NCI-H1105 treated with DMSO at 0.1 percent for 48 hours (cell line): ENCODE results near the gene NR2F1.
A peak's percentile ranks its signal among the peaks of the same experiment; 100 is the strongest.

ENCODE experiments used
- DNase-seq: peaks from one replicate; lab custom pipeline; 2025; lab: John Stamatoyannopoulos, UW

The NR2F1 gene

DNA sequence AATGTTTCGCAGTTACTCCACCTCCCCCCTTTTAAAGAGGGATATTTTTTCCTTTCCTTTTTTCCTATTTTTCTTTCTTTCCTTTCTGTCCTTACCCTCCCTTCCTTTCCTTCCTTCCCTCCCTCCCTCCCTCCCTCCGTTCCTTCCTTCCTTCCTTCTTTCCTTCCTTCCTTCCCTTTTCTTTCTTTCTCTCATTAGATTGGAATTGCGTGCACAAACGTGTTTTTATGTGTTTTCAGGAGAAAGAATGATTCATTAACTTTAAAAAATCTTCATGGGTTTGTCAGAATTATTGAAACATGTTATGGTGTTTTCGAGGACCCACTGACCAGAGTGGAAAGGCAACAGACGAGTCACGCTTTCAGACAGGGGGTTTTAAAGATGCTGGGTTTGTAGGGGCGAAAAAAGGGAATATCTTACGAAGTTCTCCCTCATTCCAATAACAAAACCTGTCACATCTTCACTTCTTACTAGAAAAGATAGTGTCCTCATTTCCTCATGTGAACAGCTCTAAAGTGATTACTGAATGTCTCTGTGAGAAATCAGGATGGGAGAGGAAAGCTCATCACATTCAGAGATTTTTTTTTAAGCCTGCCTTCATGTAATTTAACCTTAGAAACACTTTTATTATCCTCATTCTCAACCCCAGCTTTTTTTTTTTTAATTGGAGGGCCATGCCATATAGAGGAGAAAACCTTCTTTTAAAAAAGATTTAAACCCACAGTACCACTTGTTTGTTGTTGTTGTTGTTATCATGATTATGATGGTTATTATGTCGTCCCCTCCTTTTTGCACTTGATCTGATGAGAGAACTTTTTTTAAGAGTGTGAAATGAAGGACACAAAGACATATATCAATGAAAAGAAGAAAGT lies 21.9 kb downstream of the NR2F1 start:
- no peak for DNase-seq

DNA sequence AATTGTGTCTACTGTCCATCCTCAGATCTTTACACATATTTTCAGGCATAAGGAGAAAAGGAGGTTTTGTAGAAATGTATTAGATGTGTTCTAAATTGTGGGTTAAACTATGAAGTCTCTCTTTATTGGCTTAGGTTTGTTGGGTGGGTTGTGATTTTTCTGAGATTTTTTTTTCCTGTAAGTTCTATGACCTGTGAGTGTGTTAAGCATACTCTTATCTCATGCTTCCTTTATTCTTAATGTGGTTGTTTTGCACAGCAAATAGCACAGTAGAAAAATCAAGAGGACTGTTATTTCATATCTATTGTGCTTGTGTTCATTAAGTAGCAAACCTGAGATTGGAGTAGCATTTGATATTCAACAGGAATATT lies 23.3 kb downstream of the NR2F1 start:
- DNase-seq, result no peak

DNA sequence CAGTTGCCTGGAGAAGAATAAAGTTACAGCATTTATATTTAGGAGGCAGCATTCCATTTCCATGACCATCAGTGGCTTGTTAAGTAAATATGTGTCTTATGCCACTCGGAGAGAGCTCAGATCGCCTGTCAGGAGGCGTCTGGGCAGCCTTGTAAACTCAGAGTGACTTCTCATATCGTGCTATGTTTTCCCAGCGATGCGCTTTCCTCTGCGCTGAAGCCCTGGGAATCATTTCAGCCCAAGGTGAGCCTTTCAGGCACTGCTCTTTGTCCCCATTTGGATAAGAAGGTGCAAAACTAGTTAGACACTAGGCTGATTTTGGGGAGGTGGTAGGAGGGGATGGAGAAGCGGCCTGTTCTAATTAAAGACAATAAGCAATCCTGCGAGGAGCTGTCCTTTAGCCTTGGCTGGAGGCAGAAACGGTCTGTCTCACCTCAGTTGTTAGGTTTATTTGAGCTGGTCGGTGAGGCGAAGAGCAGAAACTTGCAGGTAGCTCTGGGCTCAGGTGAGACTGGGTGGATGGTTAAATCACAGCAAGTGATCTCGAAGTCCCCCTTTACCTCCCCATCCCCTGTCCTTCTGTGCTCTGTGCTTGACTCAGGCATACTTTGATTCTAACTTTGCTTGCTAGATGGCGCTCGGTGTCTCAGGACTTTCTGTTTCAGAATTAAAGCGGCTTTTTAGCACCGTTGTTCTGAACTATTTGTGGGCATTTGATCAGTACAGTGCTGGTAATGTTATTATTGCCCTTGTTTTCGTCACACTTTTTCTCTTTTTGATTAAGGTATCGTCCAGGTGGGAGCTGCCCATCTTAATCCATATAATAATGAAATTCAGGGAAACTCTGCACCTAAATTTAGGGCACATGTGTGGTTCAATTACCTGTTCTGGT lies 24.6 kb downstream of the NR2F1 start:
- DNase-seq, result no peak

DNA sequence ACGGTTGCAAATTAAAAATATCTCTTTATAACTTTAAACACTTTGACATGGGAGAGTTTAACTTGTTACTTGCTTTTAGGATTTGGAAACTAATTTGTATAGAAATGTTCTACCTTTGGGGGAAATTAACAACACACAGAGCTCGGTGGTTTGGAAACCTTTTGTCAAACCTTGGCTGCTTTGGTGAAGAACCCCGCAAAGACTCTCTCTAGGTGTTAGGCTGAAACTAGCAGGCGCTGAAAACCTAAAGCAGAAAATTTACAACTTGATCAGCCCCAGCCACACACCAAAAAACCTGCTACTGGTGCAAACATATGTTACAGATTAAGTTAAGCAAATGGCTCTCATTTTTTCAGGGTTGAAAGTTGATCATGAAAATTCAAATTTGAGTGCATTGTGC lies 25.8 kb downstream of the NR2F1 start:
- DNase-seq, result no peak

DNA sequence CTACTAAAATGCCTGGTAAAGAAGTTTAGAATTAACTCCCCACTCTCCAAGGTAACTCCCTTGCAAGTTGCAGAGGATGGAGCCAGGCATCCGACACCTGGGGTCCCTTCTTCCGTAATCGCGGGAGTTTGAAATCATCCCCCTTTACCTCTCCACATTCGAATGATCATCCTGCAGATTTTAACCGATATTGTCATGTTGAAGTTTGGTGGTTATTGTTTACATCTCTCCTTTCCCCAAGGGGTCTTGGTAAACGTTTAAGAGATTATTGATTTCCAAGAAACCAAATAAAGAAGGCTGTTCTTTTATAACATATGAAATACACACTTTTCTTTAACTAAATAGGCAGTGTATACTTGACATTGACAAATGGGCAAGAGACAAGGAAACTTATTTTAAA lies 26.7 kb downstream of the NR2F1 start:
- no peak for DNase-seq

GRCh38 chr5:93610581-93611272 lies 27.7 kb downstream of the NR2F1 start:
- DNase-seq, result no peak

DNA sequence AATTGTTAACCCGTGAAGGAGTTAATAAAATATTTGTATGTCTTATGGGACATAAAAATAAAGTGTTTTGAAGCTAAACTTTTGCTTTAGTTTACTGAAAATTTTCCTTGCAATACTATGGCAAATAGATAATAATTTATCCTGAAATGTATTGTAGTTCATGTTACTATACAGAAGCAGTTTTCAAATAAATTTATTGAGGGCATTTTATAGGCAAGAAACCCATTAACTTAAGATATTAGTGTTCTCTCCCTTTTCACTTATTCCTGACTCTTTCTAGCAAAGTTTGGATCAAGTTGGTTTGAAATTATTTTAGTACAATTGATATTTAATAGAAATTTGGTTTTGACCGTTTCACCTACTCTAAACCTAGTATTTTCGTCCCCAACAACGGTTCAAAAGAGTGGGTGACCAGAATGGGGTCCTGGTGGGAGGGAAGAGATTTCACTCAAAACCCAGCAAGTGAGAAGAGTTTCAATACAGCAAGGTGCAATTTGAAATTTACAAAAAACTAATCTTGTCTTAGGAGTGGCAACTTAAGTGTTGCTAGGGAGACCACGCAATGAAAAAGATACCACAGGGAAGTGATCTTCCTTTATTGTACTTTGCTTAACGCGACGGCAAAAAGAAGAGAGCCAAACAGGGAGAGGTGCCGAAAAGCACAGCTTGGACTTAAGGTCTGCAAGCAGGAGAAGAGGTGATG lies 28.4 kb downstream of the NR2F1 start:
- DNase-seq, result no peak

- DNase-seq, result peak; percentile 10
These were observed 29.2 kb downstream of the NR2F1 start for GRCh38 chr5:93611976-93612854.

DNA sequence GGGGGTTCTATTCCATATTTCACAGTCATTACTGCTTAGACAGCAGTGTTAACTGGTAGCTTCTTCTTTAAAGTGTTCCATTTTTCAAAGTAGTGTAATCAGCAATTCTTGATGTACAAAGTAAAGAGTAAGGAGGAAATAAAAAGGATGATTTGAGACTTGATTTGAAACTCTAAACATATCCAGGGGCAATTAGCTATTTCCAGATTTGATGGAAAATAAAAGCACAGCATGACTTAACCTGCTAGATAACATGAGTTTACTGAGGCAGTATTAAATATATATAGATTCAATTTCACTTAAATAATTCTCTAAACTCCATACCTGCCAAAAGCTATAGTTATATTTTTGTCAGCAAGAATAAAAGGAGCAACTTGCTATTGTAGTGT lies 29.8 kb downstream of the NR2F1 start:
- DNase-seq, result no peak

DNA sequence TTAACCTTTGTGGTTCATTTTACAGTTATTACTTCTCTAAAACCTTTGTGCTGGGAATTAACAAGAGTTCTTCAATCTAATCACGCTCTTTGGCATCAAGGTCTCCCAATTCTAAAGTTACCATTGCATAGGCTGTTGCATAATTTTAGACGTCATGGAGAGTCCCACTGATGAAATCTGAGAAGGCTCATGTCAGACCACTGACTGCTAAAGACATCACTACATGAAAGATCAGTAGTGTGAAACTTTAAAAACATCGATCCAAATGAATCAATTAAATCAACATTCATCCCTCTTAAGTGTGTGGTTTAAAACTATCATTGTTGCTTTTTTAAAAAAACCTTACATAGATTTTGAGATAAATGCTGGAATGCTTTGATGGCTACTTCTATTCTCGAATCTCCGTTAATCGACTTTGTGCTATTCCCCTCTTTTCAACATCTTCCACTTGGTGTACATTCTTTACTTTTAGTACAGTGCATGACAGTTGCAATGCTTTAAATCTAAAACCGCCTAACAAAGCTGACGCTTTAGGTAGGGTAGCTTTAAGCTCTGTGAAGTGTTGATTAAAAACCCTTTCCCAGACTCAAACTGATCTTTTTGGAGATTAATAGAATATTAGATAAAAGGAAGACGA lies 33.6 kb downstream of the NR2F1 start:
- no peak for DNase-seq

DNA sequence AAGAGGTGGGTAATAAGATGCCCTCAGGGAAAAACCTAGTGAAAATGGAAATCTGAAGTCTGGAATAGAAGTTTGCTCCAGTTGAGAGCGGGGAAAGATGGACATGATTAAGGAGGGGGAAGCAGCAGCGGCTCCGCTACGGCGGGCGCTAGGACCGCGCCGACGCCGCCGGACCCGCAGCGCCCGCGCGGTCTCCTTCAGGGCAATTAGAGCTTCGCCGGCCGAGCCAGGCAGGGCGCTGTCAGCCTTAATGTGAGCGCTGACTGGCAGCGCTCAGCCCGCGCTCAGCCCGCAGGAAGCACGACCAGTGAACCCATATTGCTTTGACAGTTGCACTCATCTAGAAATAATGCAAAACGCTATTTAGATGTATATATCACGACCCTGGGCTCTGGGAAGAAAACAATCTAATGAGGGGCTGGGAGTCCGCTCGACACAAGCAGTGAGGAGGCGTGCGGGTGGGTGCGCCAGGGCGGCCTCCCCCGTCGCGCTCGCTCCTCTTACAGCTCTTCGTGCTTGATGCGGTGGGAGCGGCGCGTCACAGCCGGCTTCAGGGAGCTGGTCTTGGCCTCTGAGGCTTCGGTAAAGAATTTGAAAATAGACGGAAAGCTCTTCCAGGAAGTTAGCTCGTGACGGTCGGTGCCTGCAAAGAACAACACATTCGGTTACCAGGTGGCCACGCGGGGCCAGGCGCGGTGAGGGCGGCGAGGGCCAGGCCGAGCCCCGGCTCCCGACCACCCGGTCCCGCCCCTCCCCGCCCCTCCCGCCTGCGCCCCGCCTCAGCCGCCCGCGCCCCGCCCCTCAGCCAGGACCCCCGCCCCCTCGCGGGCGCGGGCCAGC lies 37.7 kb downstream of the NR2F1 start:
- peak; percentile 65 for DNase-seq

DNA sequence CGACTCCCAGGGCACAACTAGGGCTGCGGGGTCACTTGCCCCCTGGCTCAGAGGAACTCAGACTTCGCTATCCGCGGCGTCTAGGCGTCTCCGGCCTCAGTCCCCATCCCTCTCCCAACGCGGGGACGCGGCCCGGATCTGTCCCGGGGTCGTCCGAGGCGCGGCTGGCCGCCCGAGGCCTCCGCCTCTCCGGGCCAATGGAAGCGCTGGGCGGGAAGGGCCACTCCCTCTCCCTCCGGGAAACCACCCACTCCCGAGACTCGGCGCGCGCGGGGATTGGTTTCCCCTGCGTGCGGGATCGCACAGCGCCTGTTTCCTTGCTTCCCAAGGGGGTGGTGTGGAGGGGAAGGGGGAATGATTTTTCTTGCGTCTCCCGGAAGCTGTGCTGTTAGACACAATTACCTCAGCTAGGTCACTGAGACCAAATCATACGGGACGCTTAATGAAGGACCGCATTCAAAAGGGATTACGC lies 38.3 kb downstream of the NR2F1 start:
- peak; percentile 58 for DNase-seq

- peak; percentile 17 for DNase-seq
These were observed 39.3 kb downstream of the NR2F1 start for GRCh38 chr5:93622240-93622885.

- no peak for DNase-seq
These were observed 40.1 kb downstream of the NR2F1 start for GRCh38 chr5:93623153-93623552.

DNA sequence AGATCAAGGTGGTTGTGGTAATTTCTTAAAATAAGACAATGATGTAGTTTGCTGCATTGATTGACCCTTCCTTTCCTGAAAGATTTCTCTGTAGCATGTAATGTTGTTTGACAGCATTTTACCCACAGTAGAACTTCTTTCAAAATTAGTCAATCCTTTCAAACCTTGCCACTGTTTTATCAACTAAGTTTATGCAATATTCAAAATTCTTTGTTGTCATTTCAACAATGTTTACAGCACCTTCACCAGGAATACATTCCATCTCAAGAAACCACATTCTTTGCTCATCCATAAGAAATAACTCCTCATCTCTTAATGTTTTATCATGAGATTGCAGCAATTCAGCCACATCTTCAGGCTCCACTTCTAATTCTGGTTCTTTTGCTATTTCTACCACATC lies 43.8 kb downstream of the NR2F1 start:
- no peak for DNase-seq

DNA sequence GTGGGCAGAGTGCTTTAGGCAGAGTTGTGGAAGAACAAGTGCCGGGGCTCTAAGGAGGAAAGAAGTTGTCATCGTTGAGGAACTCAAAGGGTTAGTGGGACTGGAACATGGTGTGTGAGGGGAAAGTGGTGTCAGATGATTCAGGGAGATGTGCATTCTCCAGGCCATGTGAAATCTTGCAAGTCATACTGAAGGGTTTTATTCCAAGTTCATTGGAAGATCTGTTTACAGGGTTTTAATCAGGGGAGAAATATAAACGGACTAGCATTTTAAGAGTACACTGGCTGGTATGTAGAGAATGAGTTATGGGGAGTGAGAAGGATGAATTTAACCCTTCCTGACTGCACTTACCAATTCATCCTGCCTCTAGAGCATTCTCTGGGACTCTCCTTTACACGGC lies 49.3 kb downstream of the NR2F1 start:
- no peak for DNase-seq

DNA sequence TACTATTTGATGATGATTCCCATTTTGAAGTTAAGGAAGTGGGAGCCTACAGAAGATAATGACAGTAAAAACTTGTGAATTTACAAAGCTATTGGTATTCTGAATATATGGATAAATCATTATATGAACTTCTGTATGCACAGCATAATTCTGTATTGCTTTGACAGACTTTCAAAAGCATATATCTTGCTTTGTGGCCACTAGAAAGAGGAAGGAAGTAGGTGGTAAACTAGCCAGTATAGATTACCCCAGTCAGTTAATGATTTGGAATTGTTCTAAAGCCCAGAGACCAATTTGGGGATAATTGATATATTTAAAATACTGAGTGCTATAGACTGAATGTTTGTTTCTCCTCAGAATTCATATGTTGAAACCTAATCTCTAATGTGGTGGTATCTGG lies 53.0 kb downstream of the NR2F1 start:
- no peak for DNase-seq

DNA sequence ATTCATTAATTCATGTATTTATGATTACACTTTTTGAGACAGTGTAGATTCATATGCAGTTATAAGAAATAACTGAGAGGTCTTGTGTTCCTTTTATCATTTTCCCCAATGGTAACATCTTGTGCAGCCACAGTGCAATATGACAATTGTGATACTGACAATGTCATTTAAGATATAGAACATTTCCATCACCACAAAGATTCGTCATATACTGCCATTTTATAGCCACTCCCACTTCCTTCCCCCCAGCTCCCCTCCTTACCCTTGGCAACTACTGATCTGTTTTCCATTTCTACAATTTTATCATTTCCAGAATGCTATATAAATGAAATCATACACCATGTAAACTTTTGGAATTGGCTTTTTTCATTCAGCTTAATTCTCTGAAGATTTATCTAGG lies 53.8 kb downstream of the NR2F1 start:
- DNase-seq, result no peak

DNA sequence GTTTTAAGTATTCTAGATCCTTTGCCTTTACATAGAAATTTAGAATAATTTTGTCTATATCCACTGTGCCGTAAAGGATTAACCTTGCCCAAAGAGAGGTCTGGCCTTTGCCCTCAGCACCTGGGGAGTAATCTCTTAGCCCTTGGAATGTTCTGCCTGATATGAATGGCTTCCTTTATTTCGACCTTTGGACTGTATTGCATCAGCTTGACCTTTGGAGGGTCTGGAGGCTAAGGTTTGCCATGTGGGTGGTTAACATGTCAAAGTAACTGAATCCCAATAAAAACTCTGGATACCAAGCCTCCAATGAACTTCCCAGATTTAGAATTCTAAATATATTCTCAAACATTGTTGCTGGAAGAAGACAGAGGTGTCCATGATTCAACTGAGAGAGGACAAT lies 54.7 kb downstream of the NR2F1 start:
- no peak for DNase-seq
